Tibial artery (tissue), 4 donors: ENCODE data around the gene A3GALT2.
"Not testable (repeated sequence)": the region's sequence is repeated elsewhere in the genome, so short reads cannot be mapped to it uniquely, and the experiment has no call there.

ENCODE experiments used
- DNase-seq, 2 donors: peaks; one replicate each; pipeline ENCODE4 v3.0.0-alpha.2; 2019
- H3K27ac ChIP-seq, 2 donors: fragments of 200-600 bp; sonication (generic) in 1 of 2; 1 replicate in 1 of 2; 2 replicates in 1 of 2; pipeline ENCODE4 v1.5.1; 2018 to 2019; ENCODE audit warnings: mild to moderate bottlenecking in 1 of 2
- H3K27me3 ChIP-seq, 2 donors: fragments of 200-600 bp; sonication (generic) in 1 of 2; one replicate each; pipeline versions ENCODE4 v1.5.1 to v1.6.0; 2016 to 2019
- H3K36me3 ChIP-seq, 3 donors: fragments of 200-600 bp; sonication (generic) in 2 of 3; one replicate each; pipeline ENCODE4 v1.5.1; 2016 to 2019; ENCODE audit warnings: mild to moderate bottlenecking in 2 of 3
- H3K4me1 ChIP-seq, 4 donors: fragments of 200-600 bp; sonication (generic) in 2 of 4; 1 replicate in 3 of 4; 2 replicates in 1 of 4; pipeline ENCODE4 v1.5.1; 2016 to 2019
- H3K4me3 ChIP-seq, 2 donors: fragments of 200-600 bp; sonication (generic) in 1 of 2; 1 replicate in 1 of 2; 2 replicates in 1 of 2; pipeline ENCODE4 v1.5.1; 2018 to 2019; ENCODE audit warnings: mild to moderate bottlenecking in 2 of 2
- H3K9me3 ChIP-seq, 3 donors: fragments of 200-600 bp; sonication (generic) in 1 of 3; one replicate each; pipeline ENCODE4 v1.5.1; 2016 to 2019
- CTCF ChIP-seq, 2 experiments: fragments of 200-600 bp in 1 of 2; fragments of 450-650 bp in 1 of 2; IDR thresholded peaks; one replicate each; pipeline ENCODE4 v1.5.1; 2017 to 2019; ENCODE audit warnings: antibody characterized with exemption in 2 of 2, mild to moderate bottlenecking in 1 of 2, moderate library complexity in 1 of 2
- intact Hi-C: fragments of 100-400 bp; cut with DNase I; formaldehyde crosslinking; loops from one replicate; pipeline ENCODE4 v1.15.0; 2023; ENCODE audit warnings: low total_unique reads

The A3GALT2 gene

GRCh38 chr1:33295023-33295422 is 25.9 kb downstream of the A3GALT2 start:
- H3K4me1 ChIP-seq: peaks cover 0 to 34% (median 11%) of the 10 kb centered on the region in 4 donors
- TF ChIP-seq CTCF (IDR thresholded peaks at IDR 0.05): no peak
- no peak overlapping the region for H3K4me3 ChIP-seq
- H3K27me3 ChIP-seq: no peaks in the 10 kb centered on the region
- intact Hi-C loops: loop anchor here (5.0 kb wide), 2 partner anchors 33 to 172 kb away; no protein-coding TSS in a partner anchor
- no peaks in the 10 kb centered on the region for H3K9me3 ChIP-seq
- peaks cover 13 to 67% (median 48%) of the 10 kb centered on the region in 3 donors for H3K36me3 ChIP-seq
- H3K27ac ChIP-seq: peak overlapping the region; percentile 19 to 63
- DNase-seq: peak in 1 of 2 donors; percentile 66

- Histone ChIP-seq H3K27me3 (no peaks in the 10 kb centered on the region), H3K4me3 (no peak overlapping the region), H3K9me3 (no peaks in the 10 kb centered on the region), H3K36me3 (peaks cover 12 to 67% (median 41%) of the 10 kb centered on the region in 3 donors), H3K4me1 (peaks cover 0 to 41% (median 18%) of the 10 kb centered on the region in 4 donors), H3K27ac (peak overlapping the region; percentile 19 to 63)
- peak in 1 of 2 donors; percentile 56 for DNase-seq
- no peak for TF ChIP-seq CTCF (IDR thresholded peaks at IDR 0.05)
- intact Hi-C loops: loop anchor here (5.0 kb wide), 2 partner anchors 32 to 173 kb away; no protein-coding TSS in a partner anchor
These were observed 26.6 kb downstream of the A3GALT2 start for GRCh38 chr1:33294071-33295010.

- H3K9me3 ChIP-seq: no peaks in the 10 kb centered on the region
- TF ChIP-seq CTCF (IDR thresholded peaks at IDR 0.05): no peak
- intact Hi-C loops: no loop called here
- peaks cover 7 to 57% (median 33%) of the 10 kb centered on the region in 3 donors for H3K36me3 ChIP-seq
- H3K4me1 ChIP-seq: peaks cover 0 to 50% (median 24%) of the 10 kb centered on the region in 4 donors
- H3K27me3 ChIP-seq: no peaks in the 10 kb centered on the region
- H3K27ac ChIP-seq: peak overlapping the region; percentile 33 to 63
- no peak overlapping the region for H3K4me3 ChIP-seq
- peak in 1 of 2 donors; percentile 60 for DNase-seq
These were observed 28.1 kb downstream of the A3GALT2 start for GRCh38 chr1:33292726-33293340.

- H3K9me3 ChIP-seq, H3K4me3 ChIP-seq, intact Hi-C loops: not testable (repeated sequence)
These were observed 30.3 kb downstream of the A3GALT2 start for GRCh38 chr1:33290615-33291014.

GRCh38 chr1:33289858-33290154 is 31.1 kb downstream of the A3GALT2 start:
- Histone ChIP-seq H3K9me3 (no peaks in the 10 kb centered on the region), H3K27ac (peak overlapping the region; percentile 77 to 84), H3K36me3 (peaks cover 0 to 46% (median 22%) of the 10 kb centered on the region in 3 donors), H3K4me3 (no peak overlapping the region), H3K27me3 (no peaks in the 10 kb centered on the region), H3K4me1 (peaks cover 0 to 58% (median 21%) of the 10 kb centered on the region in 4 donors)
- intact Hi-C loops: no loop called here
- no peak for DNase-seq
- TF ChIP-seq CTCF (IDR thresholded peaks at IDR 0.05): no peak

More at GRCh38 chr1:33290615-33291014, 30.3 kb downstream of the A3GALT2 start:
- peaks cover 0 to 45% (median 22%) of the 10 kb centered on the region in 3 donors for H3K36me3 ChIP-seq
- not testable (repeated sequence) for H3K27ac ChIP-seq, DNase-seq, H3K27me3 ChIP-seq
- peaks cover 0 to 64% (median 24%) of the 10 kb centered on the region in 4 donors for H3K4me1 ChIP-seq
